Measurements from ENCODE around the gene SNAPC4.

Gene SNAPC4

DNA sequence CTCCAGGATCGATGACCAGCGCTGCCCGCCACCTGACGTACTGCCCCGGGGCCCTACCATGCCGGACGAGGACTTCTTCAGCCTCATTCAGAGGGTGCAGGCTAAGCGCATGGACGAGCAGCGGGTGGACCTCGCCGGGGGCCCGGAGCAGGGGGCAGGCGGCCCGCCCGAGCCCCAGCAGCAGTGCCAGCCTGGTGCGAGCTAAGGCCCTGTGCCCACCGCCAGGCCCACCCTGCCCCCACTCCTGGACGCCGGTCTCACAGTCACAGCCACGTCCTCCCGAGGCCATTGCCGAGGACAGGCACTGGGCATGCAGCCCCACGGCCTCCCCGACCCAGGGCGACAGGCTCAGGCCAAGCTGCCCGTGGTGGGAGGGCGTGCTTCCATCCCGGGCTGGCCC lies 42.0 kb downstream of the SNAPC4 start:
- no peak for TF ChIP-seq RAD21 (IDR thresholded peaks at IDR 0.05; ENCODE audit: low read depth)

DNA sequence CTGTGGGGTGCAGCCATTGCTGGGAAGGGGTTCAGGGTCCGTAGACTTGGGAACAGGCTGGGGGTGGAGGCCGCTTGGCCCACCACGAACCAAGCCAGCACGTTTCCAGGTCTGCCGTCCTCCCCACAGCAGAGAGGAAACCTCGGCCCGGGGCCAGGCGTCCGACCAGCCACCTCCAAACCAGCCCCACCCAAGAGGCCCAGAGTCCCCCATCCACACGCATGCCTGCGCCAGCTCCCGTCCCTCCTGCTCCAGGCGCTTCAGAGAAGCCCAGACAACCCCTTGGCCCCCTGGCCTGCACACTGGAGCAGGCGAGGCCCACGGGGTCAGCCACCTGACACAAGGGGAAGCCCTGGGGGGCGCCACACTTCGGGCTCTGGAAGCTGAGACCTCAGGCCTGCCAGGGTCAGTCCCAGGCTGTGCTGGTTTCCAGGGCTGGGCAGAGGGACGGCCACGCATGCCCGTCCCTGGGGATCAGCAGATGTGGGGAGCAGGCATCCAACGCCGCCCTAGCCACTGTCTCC lies 42.7 kb downstream of the SNAPC4 start:
- no peak for TF ChIP-seq CEBPB (IDR thresholded peaks at IDR 0.05)
- TF ChIP-seq, protein P1, sequence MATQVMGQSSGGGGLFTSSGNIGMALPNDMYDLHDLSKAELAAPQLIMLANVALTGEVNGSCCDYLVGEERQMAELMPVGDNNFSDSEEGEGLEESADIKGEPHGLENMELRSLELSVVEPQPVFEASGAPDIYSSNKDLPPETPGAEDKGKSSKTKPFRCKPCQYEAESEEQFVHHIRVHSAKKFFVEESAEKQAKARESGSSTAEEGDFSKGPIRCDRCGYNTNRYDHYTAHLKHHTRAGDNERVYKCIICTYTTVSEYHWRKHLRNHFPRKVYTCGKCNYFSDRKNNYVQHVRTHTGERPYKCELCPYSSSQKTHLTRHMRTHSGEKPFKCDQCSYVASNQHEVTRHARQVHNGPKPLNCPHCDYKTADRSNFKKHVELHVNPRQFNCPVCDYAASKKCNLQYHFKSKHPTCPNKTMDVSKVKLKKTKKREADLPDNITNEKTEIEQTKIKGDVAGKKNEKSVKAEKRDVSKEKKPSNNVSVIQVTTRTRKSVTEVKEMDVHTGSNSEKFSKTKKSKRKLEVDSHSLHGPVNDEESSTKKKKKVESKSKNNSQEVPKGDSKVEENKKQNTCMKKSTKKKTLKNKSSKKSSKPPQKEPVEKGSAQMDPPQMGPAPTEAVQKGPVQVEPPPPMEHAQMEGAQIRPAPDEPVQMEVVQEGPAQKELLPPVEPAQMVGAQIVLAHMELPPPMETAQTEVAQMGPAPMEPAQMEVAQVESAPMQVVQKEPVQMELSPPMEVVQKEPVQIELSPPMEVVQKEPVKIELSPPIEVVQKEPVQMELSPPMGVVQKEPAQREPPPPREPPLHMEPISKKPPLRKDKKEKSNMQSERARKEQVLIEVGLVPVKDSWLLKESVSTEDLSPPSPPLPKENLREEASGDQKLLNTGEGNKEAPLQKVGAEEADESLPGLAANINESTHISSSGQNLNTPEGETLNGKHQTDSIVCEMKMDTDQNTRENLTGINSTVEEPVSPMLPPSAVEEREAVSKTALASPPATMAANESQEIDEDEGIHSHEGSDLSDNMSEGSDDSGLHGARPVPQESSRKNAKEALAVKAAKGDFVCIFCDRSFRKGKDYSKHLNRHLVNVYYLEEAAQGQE (IDR thresholded peaks at IDR 0.05; ENCODE audit: low read depth), result no peak
- TF ChIP-seq USF1 (IDR thresholded peaks at IDR 0.05), result no peak
- TF ChIP-seq EGR1 (IDR thresholded peaks at IDR 0.05), result no peak
- no peak for TF ChIP-seq TCF12 (IDR thresholded peaks at IDR 0.05; ENCODE audit: low read depth)
- TF ChIP-seq TEAD4 (IDR thresholded peaks at IDR 0.05), result no peak
- TF ChIP-seq YY1 (IDR thresholded peaks at IDR 0.05; ENCODE audit: low read depth), result no peak
- TF ChIP-seq, protein P2, sequence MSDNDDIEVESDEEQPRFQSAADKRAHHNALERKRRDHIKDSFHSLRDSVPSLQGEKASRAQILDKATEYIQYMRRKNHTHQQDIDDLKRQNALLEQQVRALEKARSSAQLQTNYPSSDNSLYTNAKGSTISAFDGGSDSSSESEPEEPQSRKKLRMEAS (IDR thresholded peaks at IDR 0.05), result no peak
- no peak for TF ChIP-seq FOXM1 (IDR thresholded peaks at IDR 0.05; ENCODE audit: borderline replicate concordance, low read depth)
- no peak for TF ChIP-seq EP300 (IDR thresholded peaks at IDR 0.05; ENCODE audit: borderline replicate concordance)
- TF ChIP-seq ZBTB7A (IDR thresholded peaks at IDR 0.05; ENCODE audit: low read depth), result no peak
- TF ChIP-seq NFIC (IDR thresholded peaks at IDR 0.05), result no peak
- no peak for TF ChIP-seq CREB1 (IDR thresholded peaks at IDR 0.05; ENCODE audit: low read depth)
- no peak for TF ChIP-seq RAD21 (IDR thresholded peaks at IDR 0.05; ENCODE audit: low read depth)
- no peak for TF ChIP-seq TAF1 (IDR thresholded peaks at IDR 0.05; ENCODE audit: low read depth)

DNA sequence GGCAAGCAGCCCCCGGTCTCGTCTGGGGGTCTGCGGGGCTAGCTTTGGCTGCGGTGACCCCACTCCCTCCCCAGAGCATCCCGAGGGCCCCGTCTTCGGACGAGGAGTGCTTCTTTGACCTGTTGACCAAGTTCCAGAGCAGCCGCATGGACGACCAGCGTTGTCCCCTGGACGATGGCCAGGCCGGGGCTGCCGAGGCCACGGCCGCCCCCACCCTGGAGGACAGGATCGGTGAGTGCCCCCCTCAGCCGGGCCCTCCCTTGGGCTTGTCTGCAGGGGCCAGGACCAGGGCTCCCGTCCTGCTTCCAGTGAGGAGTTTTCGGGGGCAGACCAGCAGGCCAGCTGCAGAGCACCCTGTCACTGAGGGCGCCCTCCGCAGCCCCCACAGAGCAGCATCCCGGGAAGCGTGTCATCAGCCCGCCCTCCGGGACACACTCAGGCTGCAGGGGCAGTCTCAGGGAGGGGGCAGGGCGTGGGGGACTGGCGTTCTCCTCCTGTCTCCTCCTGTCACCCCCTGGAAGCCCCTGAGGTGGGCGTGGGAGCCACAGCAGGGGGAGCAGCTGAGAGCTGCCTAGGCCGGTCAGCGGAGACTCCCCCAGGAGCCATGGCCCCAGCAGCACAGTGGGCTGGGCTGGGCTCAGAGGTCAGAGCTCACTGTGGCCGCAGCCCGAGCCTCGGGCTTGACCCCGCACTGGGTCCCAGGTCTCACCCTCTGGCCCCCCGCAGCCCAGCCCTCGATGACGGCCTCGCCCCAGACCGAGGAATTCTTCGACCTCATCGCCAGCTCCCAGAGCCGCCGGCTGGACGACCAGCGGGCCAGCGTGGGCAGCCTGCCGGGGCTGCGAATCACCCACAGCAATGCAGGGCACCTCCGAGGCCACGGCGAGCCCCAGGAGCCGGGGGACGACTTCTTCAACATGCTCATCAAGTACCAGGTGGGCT lies 44.1 kb downstream of the SNAPC4 start:
- TF ChIP-seq TCF12 (IDR thresholded peaks at IDR 0.05; ENCODE audit: low read depth) (no peak), FOXM1 (IDR thresholded peaks at IDR 0.05; ENCODE audit: borderline replicate concordance, low read depth) (no peak), CREB1 (IDR thresholded peaks at IDR 0.05; ENCODE audit: low read depth) (no peak), ZBTB7A (IDR thresholded peaks at IDR 0.05; ENCODE audit: low read depth) (no peak), EGR1 (IDR thresholded peaks at IDR 0.05) (no peak), YY1 (IDR thresholded peaks at IDR 0.05; ENCODE audit: low read depth) (no peak), TEAD4 (IDR thresholded peaks at IDR 0.05) (no peak)
- TF ChIP-seq, protein P2 (IDR thresholded peaks at IDR 0.05), result no peak

- TF ChIP-seq NFIC (IDR thresholded peaks at IDR 0.05) (no peak), RAD21 (IDR thresholded peaks at IDR 0.05; ENCODE audit: low read depth) (no peak), CREB1 (IDR thresholded peaks at IDR 0.05; ENCODE audit: low read depth) (no peak), ZBTB7A (IDR thresholded peaks at IDR 0.05; ENCODE audit: low read depth) (peak; percentile 68; the same call in 1 of the 2 replicates), TAF1 (IDR thresholded peaks at IDR 0.05; ENCODE audit: low read depth) (no peak), FOXM1 (IDR thresholded peaks at IDR 0.05; ENCODE audit: borderline replicate concordance, low read depth) (no peak)
Observed at GRCh38 chr9:136354592-136355085, 45.3 kb downstream of the SNAPC4 start.

GRCh38 chr9:136353757-136354488 lies 46.0 kb downstream of the SNAPC4 start:
- TF ChIP-seq USF1 (IDR thresholded peaks at IDR 0.05), result no peak
- no peak for TF ChIP-seq EGR1 (IDR thresholded peaks at IDR 0.05)
- TF ChIP-seq, protein P2 (IDR thresholded peaks at IDR 0.05), result no peak
- no peak for TF ChIP-seq CREB1 (IDR thresholded peaks at IDR 0.05; ENCODE audit: low read depth)
- no peak for TF ChIP-seq NFIC (IDR thresholded peaks at IDR 0.05)
- TF ChIP-seq, protein P1 (IDR thresholded peaks at IDR 0.05; ENCODE audit: low read depth), result no peak
- TF ChIP-seq TEAD4 (IDR thresholded peaks at IDR 0.05), result no peak
- TF ChIP-seq CEBPB (IDR thresholded peaks at IDR 0.05), result no peak
- TF ChIP-seq YY1 (IDR thresholded peaks at IDR 0.05; ENCODE audit: low read depth), result no peak
- no peak for TF ChIP-seq RAD21 (IDR thresholded peaks at IDR 0.05; ENCODE audit: low read depth)
- no peak for TF ChIP-seq TAF1 (IDR thresholded peaks at IDR 0.05; ENCODE audit: low read depth)
- no peak for TF ChIP-seq TCF12 (IDR thresholded peaks at IDR 0.05; ENCODE audit: low read depth)
- no peak for TF ChIP-seq FOXM1 (IDR thresholded peaks at IDR 0.05; ENCODE audit: borderline replicate concordance, low read depth)
- no peak for TF ChIP-seq ZBTB7A (IDR thresholded peaks at IDR 0.05; ENCODE audit: low read depth)
- no peak for TF ChIP-seq EP300 (IDR thresholded peaks at IDR 0.05; ENCODE audit: borderline replicate concordance)
